PC-3 (cell line): ENCODE measurements around the gene GNB1.

ENCODE experiments used
- CTCF ChIP-seq: fragments of 300-600 bp; sonication (generic); conservative IDR thresholded peaks from 2 replicates; pipeline ENCODE4 v1.5.1; 2017; ENCODE audit warnings: antibody characterized with exemption, low read depth, mild to moderate bottlenecking, low read length
- EZH2phosphoT487 ChIP-seq: fragments of 300-600 bp; sonication (generic); IDR thresholded peaks from 2 replicates; pipeline ENCODE4 v1.6.1; 2018; ENCODE audit warnings: mild to moderate bottlenecking, antibody characterized with exemption, low read length, borderline replicate concordance

GRCh38 chr1:1927751-1928150 is 36.9 kb upstream of the GNB1 start:
- no peak for TF ChIP-seq CTCF
- no peak for TF ChIP-seq EZH2phosphoT487
